GM18858 (cell line): ENCODE data around the gene HOMER2.
"Not testable (repeated sequence)": the region's sequence is repeated elsewhere in the genome, so short reads cannot be mapped to it uniquely, and the experiment has no call there.

ENCODE experiments used
- ATAC-seq: cut with Tn5 transposase; IDR thresholded peaks from one replicate; pipeline ENCODE4 v1.9.1; 2021; ENCODE audit not compliant: unreplicated experiment

HOMER2 gene

GRCh38 chr15:82966671-82967071 lies 14.2 kb upstream of the HOMER2 start:
- peak; percentile 84 for ATAC-seq

DNA sequence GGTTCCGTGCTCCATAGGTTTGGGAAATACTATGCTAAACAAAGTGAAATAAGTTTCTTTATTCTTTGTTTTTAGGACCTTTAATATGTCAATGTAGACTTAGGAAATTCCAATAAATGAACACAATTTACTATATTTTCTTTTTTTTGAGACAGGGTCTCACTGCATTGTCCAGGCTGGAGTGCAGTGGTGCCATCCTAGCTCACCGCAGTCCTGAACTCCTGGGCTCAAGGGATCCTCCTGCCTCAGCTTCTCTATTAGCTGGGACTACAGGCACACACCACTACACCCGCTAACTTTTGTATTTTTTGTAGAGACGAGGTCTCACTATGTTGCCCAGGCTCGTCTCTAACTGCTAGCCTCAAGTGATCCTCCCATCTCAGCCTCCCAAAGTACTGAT lies 12.4 kb upstream of the HOMER2 start:
- no peak for ATAC-seq

DNA sequence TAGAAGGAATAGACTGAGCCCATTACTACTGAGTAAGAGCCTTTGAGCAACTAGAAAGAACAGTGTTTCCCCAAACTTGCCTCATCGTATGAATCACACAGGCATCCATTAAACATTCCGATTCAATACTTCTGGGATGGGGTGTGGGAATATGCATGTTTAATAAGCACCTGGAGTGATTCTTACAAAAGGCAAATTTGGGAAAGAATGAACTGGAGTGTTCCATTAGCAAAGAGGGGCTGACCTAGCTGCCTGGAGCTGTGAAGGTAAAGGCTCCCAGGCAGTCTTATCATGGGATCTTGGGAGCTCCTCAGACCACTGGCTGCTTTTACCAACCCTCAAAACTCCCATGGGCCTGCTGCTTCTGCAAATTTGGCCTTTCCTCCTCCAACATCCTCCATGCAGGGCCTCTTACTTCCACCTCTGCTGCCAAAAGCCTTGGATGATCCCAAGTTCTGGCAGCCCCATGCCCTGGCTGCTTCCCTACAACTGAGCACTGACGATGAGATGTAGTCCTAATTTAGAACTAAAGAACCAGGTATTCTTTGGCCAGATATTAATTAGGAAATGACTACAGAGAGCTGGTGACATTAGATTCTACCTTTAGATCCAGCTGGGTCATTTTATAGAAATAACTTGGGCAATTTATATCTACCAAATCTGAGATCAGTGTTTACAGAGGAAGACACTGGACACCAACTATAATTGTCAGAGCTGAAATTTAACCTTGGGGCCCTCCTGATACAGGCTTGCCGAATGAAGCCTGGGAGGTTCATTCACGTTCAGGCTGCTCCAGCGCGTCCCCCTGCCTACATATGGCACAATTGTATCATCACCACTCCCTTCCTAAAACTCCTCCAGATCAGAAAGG lies 11.2 kb upstream of the HOMER2 start:
- ATAC-seq = no peak

- ATAC-seq = no peak
These were observed 8.2 kb upstream of the HOMER2 start for GRCh38 chr15:82960766-82961165.

GRCh38 chr15:82959423-82959822 lies 6.9 kb upstream of the HOMER2 start:
- ATAC-seq = no peak

DNA sequence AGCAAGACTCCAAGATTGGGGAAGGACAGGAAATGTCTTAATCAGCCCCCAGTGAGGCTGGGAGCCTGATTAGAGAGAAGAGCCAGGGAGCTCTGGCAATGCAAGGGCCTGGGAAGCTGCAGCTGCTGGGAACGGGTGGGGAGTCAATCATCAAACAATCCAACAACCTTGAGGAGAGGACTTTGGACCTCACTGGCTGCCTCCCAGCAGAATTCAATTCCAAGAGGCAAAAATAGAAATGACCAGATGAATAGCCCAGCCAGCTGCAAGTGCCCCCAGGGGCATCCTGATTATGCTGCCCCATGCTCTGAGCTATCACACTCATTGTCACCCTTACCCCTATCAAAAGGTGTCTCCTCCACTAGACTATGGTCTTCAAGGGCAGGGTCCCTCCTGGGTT lies 6.1 kb upstream of the HOMER2 start:
- ATAC-seq = no peak

GRCh38 chr15:82951472-82952157 lies 905 bp downstream of the HOMER2 start:
- ATAC-seq = no peak

- ATAC-seq = no peak
These were observed 1.7 kb downstream of the HOMER2 start for GRCh38 chr15:82950746-82951370.

DNA sequence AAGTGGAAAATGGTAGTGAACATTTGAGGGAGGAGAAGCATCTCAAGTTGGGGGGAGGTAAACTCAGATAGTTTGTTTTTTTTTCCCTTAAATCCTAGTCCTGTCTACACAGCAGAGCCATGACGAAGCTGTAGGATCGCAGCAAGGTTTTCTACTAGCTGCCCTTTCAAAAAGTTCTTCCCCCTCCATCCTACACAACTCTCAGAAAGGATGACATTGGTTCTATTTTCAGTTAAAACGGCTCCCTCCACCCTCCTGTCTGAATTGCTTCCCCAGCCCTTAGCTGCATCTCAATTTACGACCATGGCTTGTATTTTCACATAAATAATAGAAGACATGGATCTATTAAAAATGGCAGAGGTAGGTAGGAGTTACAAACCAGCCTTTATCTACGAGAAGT lies 2.2 kb downstream of the HOMER2 start:
- no peak for ATAC-seq

GRCh38 chr15:82946155-82946701 lies 6.3 kb downstream of the HOMER2 start:
- ATAC-seq = no peak

- no peak for ATAC-seq
These were observed 7.2 kb downstream of the HOMER2 start for GRCh38 chr15:82945326-82945725.

DNA sequence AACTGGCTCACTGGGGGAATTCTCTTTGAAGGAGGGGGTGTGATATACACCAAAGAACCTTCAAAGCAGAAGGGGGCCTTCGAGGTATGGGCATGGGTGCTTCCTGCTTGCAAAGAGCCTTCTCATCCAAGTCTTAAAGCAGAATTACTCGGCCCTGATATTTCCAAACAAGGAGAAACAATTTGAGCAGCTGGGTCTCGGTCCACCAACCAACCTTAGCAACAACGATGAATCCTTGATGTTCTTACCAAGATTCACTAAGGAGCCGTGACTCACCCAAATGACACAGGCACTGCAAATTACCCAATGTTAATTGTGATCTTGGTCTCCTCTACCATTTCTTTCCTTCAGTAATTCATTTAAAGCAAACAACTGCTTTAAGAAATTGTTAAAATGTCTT lies 7.7 kb downstream of the HOMER2 start:
- no peak for ATAC-seq

DNA sequence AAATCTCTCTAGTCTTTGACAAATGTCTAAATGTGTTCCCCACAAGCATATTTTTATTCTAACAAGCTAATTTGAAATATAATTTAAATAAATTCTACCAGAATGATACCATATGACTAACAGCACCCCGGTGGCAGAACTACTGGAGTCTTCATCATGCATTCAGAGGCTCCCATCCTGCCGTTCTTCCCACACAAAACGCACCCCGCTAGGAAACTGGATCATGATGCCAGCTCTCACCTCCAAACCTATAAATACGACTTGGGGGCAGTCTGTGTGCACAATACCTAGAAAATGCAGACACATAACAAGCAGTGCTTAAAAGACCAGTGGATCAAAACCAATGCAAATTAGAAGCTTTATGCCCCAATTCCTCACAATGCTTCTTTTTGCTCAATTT lies 8.5 kb downstream of the HOMER2 start:
- no peak for ATAC-seq

DNA sequence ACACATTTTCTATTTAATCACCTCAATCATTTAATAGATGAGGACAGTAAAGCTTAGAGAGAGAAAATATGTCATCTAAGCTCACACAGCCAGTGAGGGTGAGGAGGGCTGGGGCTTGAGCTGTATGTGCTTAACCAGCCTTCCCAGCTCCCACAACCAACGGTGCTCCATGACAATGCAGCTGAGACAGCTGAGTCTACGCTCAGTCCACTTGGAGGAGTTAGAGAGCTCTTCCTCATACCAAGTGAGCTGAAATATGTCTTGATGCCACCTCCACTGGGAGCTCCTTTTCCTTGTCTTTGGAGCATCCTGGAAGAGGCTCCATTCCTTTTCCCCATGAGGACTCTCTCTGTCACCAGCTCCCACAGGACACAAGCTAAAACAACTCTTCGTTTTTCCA lies 9.3 kb downstream of the HOMER2 start:
- ATAC-seq = no peak

- no peak for ATAC-seq
These were observed 9.8 kb downstream of the HOMER2 start for GRCh38 chr15:82942691-82943090.

DNA sequence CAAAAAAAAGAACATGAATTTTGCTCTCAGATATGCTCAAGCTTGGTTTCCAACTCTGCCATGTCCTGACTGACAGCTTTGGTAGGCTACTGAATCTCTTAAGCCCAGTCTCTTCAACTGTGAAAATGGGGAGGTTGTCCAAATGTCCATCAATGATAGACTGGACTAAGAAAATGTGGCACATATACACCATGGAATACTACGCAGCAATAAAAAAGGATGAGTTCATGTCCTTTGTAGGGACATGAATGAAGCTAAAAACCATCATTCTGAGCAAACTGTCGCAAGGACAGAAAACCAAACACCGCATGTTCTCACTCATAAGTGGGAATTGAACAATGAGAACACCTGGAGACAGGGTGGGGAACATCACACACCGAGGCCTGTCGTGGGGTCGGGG lies 12.8 kb downstream of the HOMER2 start:
- not testable (repeated sequence) for ATAC-seq

DNA sequence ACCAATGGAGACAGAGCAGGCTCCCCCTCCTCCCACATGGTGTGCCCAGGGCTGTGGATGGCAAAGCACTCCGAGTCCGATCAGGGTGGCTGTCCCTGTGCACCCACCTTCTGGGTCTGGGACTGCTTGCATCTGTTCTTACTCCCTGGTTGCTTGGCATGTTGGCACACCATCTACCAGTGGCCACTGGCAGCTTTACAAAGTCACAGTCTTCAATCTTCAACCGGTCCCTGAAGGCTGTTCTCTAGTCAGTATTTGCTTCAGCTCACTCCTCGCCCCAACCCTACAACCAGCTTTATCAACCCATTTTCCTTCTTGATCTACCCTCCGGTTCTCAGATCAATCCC lies 14.8 kb downstream of the HOMER2 start:
- no peak for ATAC-seq

DNA sequence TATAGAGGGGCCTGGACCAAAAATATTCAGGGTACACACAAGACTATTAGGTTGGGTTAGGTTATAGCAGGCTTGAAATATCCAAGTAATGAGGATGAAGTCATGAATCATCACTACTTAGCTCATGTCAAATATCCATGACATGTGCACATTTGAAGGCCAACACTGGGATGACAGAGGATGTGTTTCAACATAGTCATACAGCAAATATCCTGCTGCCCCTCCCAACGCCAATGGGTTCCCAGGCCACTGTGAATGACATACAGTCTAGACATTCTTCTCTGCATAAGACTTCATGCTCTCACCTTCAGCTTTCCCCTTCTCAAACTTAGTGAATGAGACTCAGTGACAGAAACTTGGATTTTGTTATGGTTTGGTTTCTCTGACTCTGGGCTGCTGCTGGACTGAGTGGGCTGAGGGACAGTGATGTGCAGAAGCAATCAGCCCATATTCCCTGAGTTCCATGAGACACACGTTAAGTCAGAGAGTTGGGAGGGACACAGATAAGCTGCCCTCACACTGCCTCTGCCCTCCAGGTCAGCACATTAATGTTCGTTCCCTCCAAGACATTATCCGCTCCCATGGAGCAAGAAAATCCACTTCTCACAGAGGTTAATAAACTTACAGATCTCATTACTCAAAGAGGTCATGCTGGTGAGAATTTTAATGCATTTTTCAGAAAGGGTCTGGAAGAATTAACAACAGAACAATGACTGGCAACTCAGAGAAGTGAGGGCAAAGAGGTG lies 15.4 kb downstream of the HOMER2 start:
- no peak for ATAC-seq

- no peak for ATAC-seq
These were observed 17.1 kb downstream of the HOMER2 start for GRCh38 chr15:82935382-82935781.

- ATAC-seq = no peak
These were observed 18.2 kb downstream of the HOMER2 start for GRCh38 chr15:82934100-82934880.
